IMR-90 (cell line): ENCODE results near the gene TSEN15. TPM values are rescaled to one million over a fixed set of nuclear protein-coding genes. Genes with fewer than 3 reads are reported as not detected.
A peak's percentile ranks its signal among the peaks of the same experiment; 100 is the strongest.

ENCODE experiments used
- ATAC-seq: fragments of 200-7000 bp; cut with Tn5 transposase; 2 replicates; pipeline ENCODE4 v1.9.1; 2020; ENCODE audit warnings: low read depth, mild to moderate bottlenecking, moderate library complexity
- BruUV-seq: library from RNA; stranded (reverse); fragments of 400-500 nt; replicated peaks from 2 replicates; lab custom pipeline; 2021; lab: Mats Ljungman, UMichigan
- CTCF ChIA-PET: fragments of 300-600 bp; formaldehyde crosslinking; extraction: SDS; loops from one replicate; lab custom pipeline; 2021; ENCODE audit warnings: antibody characterized with exemption; lab: Yijun Ruan, JAX
- POLR2A ChIA-PET: fragments of 300-600 bp; sonication (Branson Sonifier 250); formaldehyde crosslinking; loops from one replicate; lab custom pipeline; 2022; ENCODE audit warnings: antibody characterized with exemption; ENCODE audit not compliant: unreplicated experiment; lab: Charles Lee
- DNase-seq: peaks from one replicate; pipeline ENCODE4 v3.0.0; 2013
- H2AFZ ChIP-seq: replicated peaks from 2 replicates; pipeline ENCODE3; 2013; ENCODE audit warnings: low read length, mild to moderate bottlenecking; ENCODE audit not compliant: poor library complexity
- H2AK5ac ChIP-seq: 2 replicates; pipeline ENCODE4 v1.6.1; 2013; ENCODE audit warnings: low read depth, low read length, inconsistent platforms
- H2AK9ac ChIP-seq: replicated peaks from 2 replicates; pipeline ENCODE3; 2013; ENCODE audit warnings: mild to moderate bottlenecking, low read depth, low read length, moderate library complexity; ENCODE audit not compliant: poor library complexity
- H2BK120ac ChIP-seq: 2 replicates; pipeline ENCODE4 v1.6.1; 2013; ENCODE audit warnings: low read depth, low read length, inconsistent platforms
- H2BK15ac ChIP-seq: 3 replicates; pipeline ENCODE4 v1.6.1; 2013; ENCODE audit warnings: low read depth, low read length, inconsistent platforms
- H2BK20ac ChIP-seq: 2 replicates; pipeline ENCODE4 v1.6.1; 2013; ENCODE audit warnings: low read depth, mild to moderate bottlenecking, inconsistent platforms, low read length, moderate library complexity
- H2BK5ac ChIP-seq: 2 replicates; pipeline ENCODE4 v1.6.1; 2013; ENCODE audit warnings: mild to moderate bottlenecking, low read depth, low read length, inconsistent platforms; ENCODE audit not compliant: poor library complexity, severe bottlenecking
- H3K14ac ChIP-seq: replicated peaks from 2 replicates; pipeline ENCODE4 v1.6.1; 2013; ENCODE audit warnings: low read depth, low read length, inconsistent platforms
- H3K18ac ChIP-seq: 2 replicates; pipeline ENCODE4 v1.6.1; 2013; ENCODE audit warnings: low read depth, low read length, control low read depth
- H3K23ac ChIP-seq: 2 replicates; pipeline ENCODE4 v1.6.1; 2013; ENCODE audit warnings: low read depth, low read length, inconsistent platforms
- H3K27ac ChIP-seq: 2 replicates; pipeline ENCODE4 v1.5.1; 2013; ENCODE audit warnings: mild to moderate bottlenecking, control low read depth, low read length; ENCODE audit not compliant: insufficient read depth
- H3K27me3 ChIP-seq: 2 replicates; pipeline ENCODE4 v1.6.1; 2013; ENCODE audit warnings: low read length; ENCODE audit not compliant: control insufficient read depth, insufficient read depth
- H3K36me3 ChIP-seq: 2 replicates; pipeline ENCODE4 v1.6.1; 2013; ENCODE audit warnings: low read length, mixed read lengths; ENCODE audit not compliant: control insufficient read depth, insufficient read depth
- H3K4ac ChIP-seq: 2 replicates; pipeline ENCODE4 v1.6.1; 2013; ENCODE audit warnings: low read depth, low read length, inconsistent platforms
- H3K4me1 ChIP-seq: 2 replicates; pipeline ENCODE4 v1.6.1; 2013; ENCODE audit warnings: low read length, mixed read lengths; ENCODE audit not compliant: control insufficient read depth, insufficient read depth
- H3K4me2 ChIP-seq: 2 replicates; pipeline ENCODE4 v1.6.1; 2013; ENCODE audit warnings: low read depth, mild to moderate bottlenecking, control low read depth, low read length, moderate library complexity
- H3K4me3 ChIP-seq: 2 replicates; pipeline ENCODE4 v1.5.1; 2013; ENCODE audit warnings: low read depth, mild to moderate bottlenecking, control low read depth, low read length, moderate library complexity; ENCODE audit not compliant: insufficient read depth
- H3K56ac ChIP-seq: 2 replicates; pipeline ENCODE4 v1.6.1; 2013; ENCODE audit warnings: low read length, inconsistent platforms; ENCODE audit not compliant: insufficient read depth; ENCODE audit errors: extremely low read depth
- H3K79me1 ChIP-seq, 2 experiments: 2 replicates each; pipeline ENCODE4 v1.6.1; 2013; ENCODE audit warnings: low read length in 2 of 2, inconsistent platforms in 1 of 2, low read depth in 1 of 2
- H3K9ac ChIP-seq: 2 replicates; pipeline ENCODE4 v1.6.1; 2013; ENCODE audit warnings: low read depth, low read length, control low read depth
- H3K9me1 ChIP-seq: 2 replicates; pipeline ENCODE4 v1.6.1; 2013; ENCODE audit warnings: low read length, inconsistent platforms; ENCODE audit not compliant: insufficient read depth
- H3K9me3 ChIP-seq: 2 replicates; pipeline ENCODE4 v1.6.1; 2013; ENCODE audit warnings: low read length; ENCODE audit not compliant: control insufficient read depth, insufficient read depth
- H4K20me1 ChIP-seq: 2 replicates; pipeline ENCODE4 v1.6.1; 2013; ENCODE audit warnings: low read length, inconsistent platforms; ENCODE audit not compliant: insufficient read depth
- H4K5ac ChIP-seq: 2 replicates; pipeline ENCODE4 v1.6.1; 2013; ENCODE audit warnings: mild to moderate bottlenecking, low read depth, low read length, control low read depth
- H4K8ac ChIP-seq, 2 experiments: 2 replicates each; pipeline ENCODE4 v1.6.1; 2013; ENCODE audit warnings: low read depth in 2 of 2, low read length in 2 of 2, control low read depth in 1 of 2, inconsistent platforms in 1 of 2
- H4K91ac ChIP-seq: 2 replicates; pipeline ENCODE4 v1.6.1; 2013; ENCODE audit warnings: low read depth, low read length, inconsistent platforms; ENCODE audit not compliant: insufficient read depth
- CEBPB ChIP-seq: IDR thresholded peaks from 2 replicates; pipeline ENCODE4 v1.6.1; 2012; ENCODE audit warnings: low read depth, low read length, improper control_type of control experiment
- ELK1 ChIP-seq: fragments of 150-350 bp; IDR thresholded peaks from 2 replicates; pipeline ENCODE4 v1.6.1; 2016; ENCODE audit warnings: low read depth, mild to moderate bottlenecking, low read length, moderate library complexity, borderline replicate concordance
- FOS ChIP-seq: fragments of 150-350 bp; IDR thresholded peaks from 2 replicates; pipeline ENCODE4 v1.6.1; 2016; ENCODE audit warnings: low read depth, low read length
- MAFK ChIP-seq: IDR thresholded peaks from 2 replicates; pipeline ENCODE4 v1.6.1; 2012; ENCODE audit warnings: low read depth, low read length, improper control_type of control experiment
- MAZ ChIP-seq: IDR thresholded peaks from 2 replicates; pipeline ENCODE4 v1.6.1; 2012; ENCODE audit warnings: low read depth, mild to moderate bottlenecking, low read length, improper control_type of control experiment, moderate library complexity, borderline replicate concordance
- NFE2L2 ChIP-seq: fragments of 150-350 bp; IDR thresholded peaks from 2 replicates; pipeline ENCODE4 v1.6.1; 2016; ENCODE audit warnings: low read depth, mild to moderate bottlenecking, low read length
- RCOR1 ChIP-seq: IDR thresholded peaks from 2 replicates; pipeline ENCODE4 v1.6.1; 2012; ENCODE audit warnings: mild to moderate bottlenecking, low read length, improper control_type of control experiment; ENCODE audit not compliant: insufficient replicate concordance
- RFX5 ChIP-seq: IDR thresholded peaks from 2 replicates; pipeline ENCODE4 v1.8.0; 2012; ENCODE audit warnings: low read depth, mild to moderate bottlenecking, low read length, moderate library complexity
- WGBS, 2 experiments: methylation state at CpG; one replicate each; pipeline versions ENCODE4 v1.1.5 to v1.1.7; 2013; ENCODE audit warnings: missing lambda C conversion rate in 2 of 2; ENCODE audit not compliant: insufficient read length in 1 of 2; ENCODE audit errors: extremely low coverage in 2 of 2; 5-methylcytosine and 5-hydroxymethylcytosine counted together
- dilution Hi-C: fragments of 300-500 bp; cut with HindIII; formaldehyde crosslinking; loops from one replicate; pipeline ENCODE4 v1.14.3; 2018; ENCODE audit warnings: low sequenced_read_pairs; ENCODE audit not compliant: unreplicated experiment
- in situ Hi-C: fragments of 300-500 bp; cut with MboI; formaldehyde crosslinking; loops from 3 replicates; pipeline ENCODE4 v1.14.3; 2019; ENCODE audit warnings: low sequenced_read_pairs, inconsistent platforms, mixed read lengths
- intact Hi-C: fragments of 100-400 bp; cut with micrococcal nuclease; formaldehyde crosslinking; loops from 2 replicates; pipeline ENCODE4 v1.10.0; 2022
- polyA plus RNA-seq, 3 experiments: library from polyadenylated mRNA; depleted of rRNA; stranded (reverse); fragments of >200 nt; gene quantifications; 2 replicates each; pipeline ENCODE4 v1.2.3, GENCODE V29; 2012; ENCODE audit warnings: low replicate concordance in 1 of 3
- total RNA-seq: library from RNA; depleted of rRNA; stranded (reverse); fragments of >200 nt; gene quantifications from 2 replicates; pipeline ENCODE4 v1.2.3, GENCODE V29; 2012

The TSEN15 gene
- total and polyA plus RNA-seq, 2 of the 4 experiments (the other 2 are of a cell fraction), result 32.4 to 45.0 TPM

DNA sequence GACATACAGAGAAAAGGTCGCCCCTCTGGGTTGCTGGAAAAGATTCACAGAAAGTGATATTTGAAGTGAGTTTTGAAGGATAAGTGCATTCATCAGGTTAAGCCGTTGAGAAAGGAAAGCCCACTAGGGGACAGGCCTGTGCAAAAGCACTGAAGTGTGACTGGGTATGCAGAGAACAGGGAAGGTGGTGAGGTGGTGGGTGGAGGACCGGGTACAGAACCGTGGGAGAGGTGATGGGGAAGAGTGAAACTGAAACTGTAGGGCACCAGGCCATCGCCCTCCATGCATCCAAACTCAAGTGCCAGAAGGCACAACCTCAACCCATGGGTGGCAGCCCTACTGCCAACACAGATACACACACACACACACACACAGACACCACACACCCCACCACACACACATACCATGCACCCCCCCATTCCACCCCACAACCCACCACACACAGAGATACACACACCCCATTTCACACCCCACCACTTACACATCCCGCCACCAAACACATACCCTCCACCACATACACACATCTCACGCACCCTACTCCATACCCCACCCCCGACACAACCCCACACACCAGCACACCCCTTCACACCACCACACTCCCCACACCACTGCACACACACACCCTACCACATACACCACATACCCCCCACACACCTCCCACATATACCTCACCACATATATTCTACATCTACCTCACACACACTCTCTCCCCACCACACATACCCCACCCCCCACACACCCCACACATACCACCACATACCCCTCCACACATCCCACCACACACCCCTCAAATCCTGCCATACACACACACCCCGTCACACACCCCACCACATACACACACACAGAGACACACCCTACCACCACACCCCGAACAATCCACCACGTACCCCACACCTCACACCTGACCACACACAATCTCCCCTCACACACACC lies 59.0 kb downstream of the TSEN15 start:
- Histone ChIP-seq H2BK120ac (no peak overlapping the region), H4K5ac (no peak overlapping the region), H4K20me1 (no peaks in the 10 kb centered on the region), H3K27ac (no peak overlapping the region), H2AFZ (peak overlapping the region; percentile 24), H3K18ac (no peak overlapping the region), H3K56ac (no peak overlapping the region), H3K36me3 (no peaks in the 10 kb centered on the region), H4K91ac (no peak overlapping the region), H3K4me3 (no peak overlapping the region), H3K27me3 (no peaks in the 10 kb centered on the region), H3K4ac (no peak overlapping the region; the same call in 1 of the 2 replicates), H3K9me1 (no peaks in the 10 kb centered on the region), H2BK15ac (no peak overlapping the region), H2BK20ac (no peak overlapping the region), H3K14ac (no peak overlapping the region), H2AK9ac (no peak overlapping the region), H2BK5ac (peak overlapping the region; percentile 62), H2AK5ac (0 out of 2 replicates have a peak overlapping the region, but pooled peaks have one; percentile 21), H3K79me1 (no peaks in the 10 kb centered on the region), H3K23ac (no peak overlapping the region), H3K4me1 (no peaks in the 10 kb centered on the region), H3K4me2 (no peak overlapping the region), H4K8ac (no peak overlapping the region), H3K9ac (no peak overlapping the region), H3K9me3 (peaks cover 2% of the 10 kb centered on the region; the same call in 1 of the 2 replicates)
- WGBS, 2 experiments, result 80 to 100% methylated on average over 1 to 6 of the region's 11 CpGs
- dilution Hi-C loops, result no loop called here
- ATAC-seq (no peak), DNase-seq (no peak)
- TF ChIP-seq FOS (no peak), RFX5 (no peak), RCOR1 (no peak), ELK1 (no peak), CEBPB (no peak), MAFK (no peak), NFE2L2 (no peak), MAZ (no peak)
- in situ Hi-C loops, result no loop called here
- no TSS peak for BruUV-seq
- intact Hi-C loops, result no loop called here
- ChIA-PET POLR2A (no interaction called here), CTCF (no interaction called here)
